Caco-2 (cell line): ENCODE data around the gene CCDC191. TPM values are rescaled to one million over a fixed set of nuclear protein-coding genes. Genes with fewer than 3 reads are reported as not detected.
A peak's percentile ranks its signal among the peaks of the same experiment; 100 is the strongest.

ENCODE experiments used
- Bru-seq: library from RNA; stranded (reverse); fragments of 400-500 nt; gene quantifications from one replicate; lab custom pipeline; 2021; lab: Mats Ljungman, UMichigan
- BruChase-seq, 2 experiments: library from RNA; stranded (reverse); fragments of 400-500 nt; gene quantifications; one replicate each; lab custom pipeline; 2021; lab: Mats Ljungman, UMichigan
- BruUV-seq: library from RNA; stranded (reverse); fragments of 400-500 nt; replicated peaks from 2 replicates; lab custom pipeline; 2021; lab: Mats Ljungman, UMichigan
- CTCF ChIA-PET: fragments of 300-600 bp; sonication (Branson Sonifier 250); formaldehyde crosslinking; loops from one replicate; lab custom pipeline; 2022; ENCODE audit warnings: antibody characterized with exemption; lab: Charles Lee
- POLR2A ChIA-PET: fragments of 300-600 bp; sonication (Branson Sonifier 250); formaldehyde crosslinking; loops from one replicate; lab custom pipeline; 2022; ENCODE audit warnings: antibody characterized with exemption; lab: Charles Lee
- DNase-seq, 2 experiments: peaks; one replicate each; pipeline versions ENCODE4 v3.0.0 to v3.0.0-alpha.2; 2020 to 2022
- H3K27me3 ChIP-seq: replicated peaks from 2 replicates; pipeline ENCODE4 v1.6.0; 2011; ENCODE audit warnings: low read length; ENCODE audit not compliant: control insufficient read depth, insufficient read depth
- H3K36me3 ChIP-seq: 2 replicates; pipeline ENCODE4 v1.5.1; 2011; ENCODE audit warnings: low read length; ENCODE audit not compliant: control insufficient read depth, insufficient read depth
- H3K4me1 ChIP-seq: fragments of 250-450 bp; sonication (Bioruptor Pico); 2 replicates; pipeline ENCODE4 v1.5.1; 2020; ENCODE audit warnings: mild to moderate bottlenecking
- H3K4me3 ChIP-seq: 2 replicates; pipeline ENCODE4 v1.5.1; 2011; ENCODE audit warnings: low read depth, mild to moderate bottlenecking, control low read depth, low read length
- H3K9me3 ChIP-seq: fragments of 250-450 bp; sonication (Bioruptor Pico); 2 replicates; pipeline ENCODE4 v1.5.1; 2020; ENCODE audit warnings: mild to moderate bottlenecking, moderate library complexity
- H3K27ac Mint-ChIP-seq: one replicate; pipeline ENCODE4 v1.8.0; 2022; ENCODE audit warnings: mixed read lengths; ENCODE audit not compliant: unreplicated experiment
- H3K27me3 Mint-ChIP-seq: one replicate; pipeline ENCODE4 v1.8.0; 2022; ENCODE audit warnings: mixed read lengths; ENCODE audit not compliant: insufficient read depth, unreplicated experiment
- H3K36me3 Mint-ChIP-seq: one replicate; pipeline ENCODE4 v1.8.0; 2022; ENCODE audit warnings: mild to moderate bottlenecking, mixed read lengths; ENCODE audit not compliant: insufficient read depth, unreplicated experiment
- H3K4me1 Mint-ChIP-seq: one replicate; pipeline ENCODE4 v1.8.0; 2022; ENCODE audit warnings: low read depth, mixed read lengths; ENCODE audit not compliant: unreplicated experiment
- H3K4me3 Mint-ChIP-seq: one replicate; pipeline ENCODE4 v1.8.0; 2022; ENCODE audit warnings: mild to moderate bottlenecking, moderate library complexity, mixed read lengths; ENCODE audit not compliant: unreplicated experiment
- H3K9me3 Mint-ChIP-seq: one replicate; pipeline ENCODE4 v1.8.0; 2022; ENCODE audit warnings: mixed read lengths; ENCODE audit not compliant: unreplicated experiment
- CTCF ChIP-seq, 2 experiments: fragments of 200-600 bp in 1 of 2; IDR thresholded peaks; 1 replicate in 1 of 2; 2 replicates in 1 of 2; pipeline versions ENCODE4 v1.5.1 to v1.8.0; 2011 to 2022; ENCODE audit warnings: antibody characterized with exemption in 1 of 2, control low read depth in 1 of 2, inconsistent platforms in 1 of 2, low read depth in 1 of 2, low read length in 1 of 2, mild to moderate bottlenecking in 1 of 2, moderate library complexity in 1 of 2; ENCODE audit not compliant: insufficient read depth in 1 of 2, severe bottlenecking in 1 of 2, unreplicated experiment in 1 of 2
- intact Hi-C: fragments of 100-400 bp; cut with micrococcal nuclease; formaldehyde crosslinking; loops from one replicate; pipeline ENCODE4 v1.10.0; 2022; ENCODE audit not compliant: unreplicated experiment
- long read RNA-seq: library from polyadenylated mRNA; stranded (forward); transcript quantifications from one replicate; pipeline ENCODE4 v2.0.0, GENCODE V29; 2022
- total RNA-seq: library from RNA; stranded (reverse); gene quantifications from 2 replicates; pipeline ENCODE4 v1.2.3, GENCODE V29; 2022

The CCDC191 gene
- total RNA-seq (1.9 and 2.2 TPM in 2 replicates), Bru-seq, nascent RNA (percentile 47 among the genes with signal in this experiment), BruChase-seq, experiment 1, labeled RNA remaining after a 2-hour chase (percentile 44 among the genes with signal in this experiment), BruChase-seq, experiment 2, labeled RNA remaining after a 6-hour chase (percentile 38 among the genes with signal in this experiment)
- long read RNA-seq, partial matches to known transcripts: 2 of 4 reads
- long read RNA-seq, other reads (novel, unspliced or antisense): 2 of 4 reads

- Mint-ChIP-seq H3K36me3 (peaks cover 12% of the 10 kb centered on the region), H3K4me1 (peaks cover 13% of the 10 kb centered on the region), H3K27ac (peak within 1 kb of the TSS; percentile 99), H3K27me3 (no peaks in the 10 kb centered on the region), H3K9me3 (no peaks in the 10 kb centered on the region), H3K4me3 (peak within 1 kb of the TSS; percentile 95)
- CTCF ChIA-PET: interaction anchor here (0.6 to 0.7 kb wide), 2 partner anchors 73 to 218 kb away, joined by 3 to 5 read pairs; partner anchors contain the start of gene GRAMD1C
- no peak for TF ChIP-seq CTCF (IDR thresholded peaks at IDR 0.05; ENCODE audit: insufficient read depth in 1 of 2, low read depth in 1 of 2, low read length in 1 of 2, severe bottlenecking in 1 of 2, unreplicated experiment in 1 of 2)
- POLR2A ChIA-PET: no interaction called here
- no peaks in the 10 kb centered on the region for H3K36me3 ChIP-seq
- intact Hi-C loops: loop anchor here (2.0 kb wide), 1 partner anchor 108 kb away; the partner anchor contains the start of gene ZDHHC23
- H3K9me3 ChIP-seq: no peaks in the 10 kb centered on the region
- DNase-seq: peak; percentile 98 to 99
- no TSS peak for BruUV-seq
- no peaks in the 10 kb centered on the region for H3K4me1 ChIP-seq
- peak within 1 kb of the TSS; percentile 46 for H3K4me3 ChIP-seq
- no peaks in the 10 kb centered on the region for H3K27me3 ChIP-seq
Measured at GRCh38 chr3:114056130-114057010, at the start of gene CCDC191, which contains the start of gene QTRT2. Gene CCDC191 (minus strand): TSS chr3:114056526. CDS start chr3:114056466, 60 bp downstream. Gene QTRT2 (plus strand): TSS chr3:114056737. CDS start chr3:114065258, 8,521 bp downstream.

GRCh38 chr3:114104414-114104813, 48.1 kb upstream of the CCDC191 start:
- Mint-ChIP-seq H3K4me3 (no peak overlapping the region), H3K4me1 (no peaks in the 10 kb centered on the region), H3K36me3 (no peaks in the 10 kb centered on the region), H3K9me3 (no peaks in the 10 kb centered on the region), H3K27me3 (peaks cover 1% of the 10 kb centered on the region), H3K27ac (no peak overlapping the region)
- Histone ChIP-seq H3K9me3 (no peaks in the 10 kb centered on the region), H3K27me3 (no peaks in the 10 kb centered on the region; the same call in 1 of the 2 replicates), H3K4me1 (no peaks in the 10 kb centered on the region; the same call in 1 of the 2 replicates), H3K4me3 (no peak overlapping the region), H3K36me3 (no peaks in the 10 kb centered on the region)
- ChIA-PET POLR2A (no interaction called here), CTCF (no interaction called here)
- no TSS peak for BruUV-seq
- no peak for DNase-seq
- intact Hi-C loops: no loop called here
- no peak for TF ChIP-seq CTCF (IDR thresholded peaks at IDR 0.05; ENCODE audit: insufficient read depth in 1 of 2, low read depth in 1 of 2, low read length in 1 of 2, severe bottlenecking in 1 of 2, unreplicated experiment in 1 of 2)

GRCh38 chr3:114103858-114104257, 47.5 kb upstream of the CCDC191 start:
- TF ChIP-seq CTCF (IDR thresholded peaks at IDR 0.05; ENCODE audit: insufficient read depth in 1 of 2, low read depth in 1 of 2, low read length in 1 of 2, severe bottlenecking in 1 of 2, unreplicated experiment in 1 of 2): no peak
- no peak overlapping the region for H3K27ac Mint-ChIP-seq
- CTCF ChIA-PET: no interaction called here
- no peaks in the 10 kb centered on the region for H3K27me3 Mint-ChIP-seq
- Histone ChIP-seq H3K9me3 (no peaks in the 10 kb centered on the region), H3K27me3 (no peaks in the 10 kb centered on the region; the same call in 1 of the 2 replicates), H3K4me1 (no peaks in the 10 kb centered on the region; the same call in 1 of the 2 replicates), H3K36me3 (no peaks in the 10 kb centered on the region), H3K4me3 (no peak overlapping the region)
- intact Hi-C loops: no loop called here
- H3K4me1 Mint-ChIP-seq: no peaks in the 10 kb centered on the region
- no peaks in the 10 kb centered on the region for H3K9me3 Mint-ChIP-seq
- no peaks in the 10 kb centered on the region for H3K36me3 Mint-ChIP-seq
- BruUV-seq: no TSS peak
- no peak overlapping the region for H3K4me3 Mint-ChIP-seq
- POLR2A ChIA-PET: no interaction called here
- DNase-seq: no peak
